NT2/D1 (cell line): ENCODE measurements around the gene TNS3.

Source experiments
- DNase-seq: peaks from one replicate; pipeline ENCODE4 v3.0.0-alpha.2; 2011; ENCODE audit warnings: low read depth, low spot score
- H3K27me3 ChIP-seq: 2 replicates; pipeline ENCODE4 v1.6.0; 2011; ENCODE audit warnings: mild to moderate bottlenecking; ENCODE audit not compliant: insufficient read length, insufficient read depth
- H3K36me3 ChIP-seq: 2 replicates; pipeline ENCODE4 v1.6.1; 2011; ENCODE audit warnings: mild to moderate bottlenecking, low read length, mixed read lengths; ENCODE audit not compliant: insufficient read depth, insufficient read length
- H3K4me1 ChIP-seq: 2 replicates; pipeline ENCODE4 v1.5.1; 2011; ENCODE audit not compliant: insufficient read depth, insufficient read length
- H3K4me3 ChIP-seq: 2 replicates; pipeline ENCODE4 v1.5.1; 2011; ENCODE audit warnings: low read depth; ENCODE audit not compliant: insufficient read length
- H3K9ac ChIP-seq: 2 replicates; pipeline ENCODE4 v1.6.0; 2011; ENCODE audit warnings: low read depth; ENCODE audit not compliant: insufficient read length
- H3K9me3 ChIP-seq: 2 replicates; pipeline ENCODE4 v1.5.1; 2011; ENCODE audit warnings: mild to moderate bottlenecking, low read length; ENCODE audit not compliant: insufficient read depth
- SUZ12 ChIP-seq: IDR thresholded peaks from 2 replicates; pipeline ENCODE4 v1.6.1; 2011; ENCODE audit not compliant: insufficient read length, insufficient read depth; ENCODE audit errors: extremely low read depth
- YY1 ChIP-seq: IDR thresholded peaks from 2 replicates; pipeline ENCODE4 v1.6.1; 2011; ENCODE audit not compliant: insufficient read length, insufficient read depth
- ZNF274 ChIP-seq: IDR thresholded peaks from 2 replicates; pipeline ENCODE4 v1.6.1; 2011; ENCODE audit warnings: mild to moderate bottlenecking, low read depth, low read length

The TNS3 gene

DNA sequence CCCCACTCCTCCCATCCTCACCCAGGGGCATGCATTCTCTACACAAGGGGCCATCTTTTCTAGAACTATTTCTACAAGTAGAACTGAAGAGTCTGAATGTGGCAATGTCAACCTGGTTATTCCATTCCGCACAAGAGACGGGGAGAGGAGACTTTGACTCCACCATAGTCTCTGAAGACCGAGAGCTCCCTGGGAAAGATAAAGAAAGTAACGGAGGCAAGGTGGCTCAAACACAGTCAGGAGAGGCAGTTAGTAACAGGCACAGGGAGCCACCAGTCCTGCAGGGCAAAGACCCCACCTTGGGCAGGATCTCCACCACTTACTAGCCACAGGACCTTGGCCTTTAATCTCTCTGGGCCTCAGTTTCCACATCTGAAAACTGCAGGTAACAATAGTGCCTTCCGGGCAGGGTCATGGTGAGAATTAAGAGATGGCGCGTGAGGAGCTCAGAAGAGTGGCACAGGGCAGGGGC lies 100.3 kb downstream of the TNS3 start:
- no peak for DNase-seq
- TF ChIP-seq ZNF274 (no peak), SUZ12 (no peak), YY1 (no peak)
- H3K4me3 ChIP-seq: no peak overlapping the region
- H3K4me1 ChIP-seq: peaks cover 27% of the 10 kb centered on the region
- peaks cover 21% of the 10 kb centered on the region; the same call in 1 of the 2 replicates for H3K9me3 ChIP-seq
- peaks cover 44% of the 10 kb centered on the region for H3K27me3 ChIP-seq
- H3K36me3 ChIP-seq: peaks cover 41% of the 10 kb centered on the region
- H3K9ac ChIP-seq: no peak overlapping the region

DNA sequence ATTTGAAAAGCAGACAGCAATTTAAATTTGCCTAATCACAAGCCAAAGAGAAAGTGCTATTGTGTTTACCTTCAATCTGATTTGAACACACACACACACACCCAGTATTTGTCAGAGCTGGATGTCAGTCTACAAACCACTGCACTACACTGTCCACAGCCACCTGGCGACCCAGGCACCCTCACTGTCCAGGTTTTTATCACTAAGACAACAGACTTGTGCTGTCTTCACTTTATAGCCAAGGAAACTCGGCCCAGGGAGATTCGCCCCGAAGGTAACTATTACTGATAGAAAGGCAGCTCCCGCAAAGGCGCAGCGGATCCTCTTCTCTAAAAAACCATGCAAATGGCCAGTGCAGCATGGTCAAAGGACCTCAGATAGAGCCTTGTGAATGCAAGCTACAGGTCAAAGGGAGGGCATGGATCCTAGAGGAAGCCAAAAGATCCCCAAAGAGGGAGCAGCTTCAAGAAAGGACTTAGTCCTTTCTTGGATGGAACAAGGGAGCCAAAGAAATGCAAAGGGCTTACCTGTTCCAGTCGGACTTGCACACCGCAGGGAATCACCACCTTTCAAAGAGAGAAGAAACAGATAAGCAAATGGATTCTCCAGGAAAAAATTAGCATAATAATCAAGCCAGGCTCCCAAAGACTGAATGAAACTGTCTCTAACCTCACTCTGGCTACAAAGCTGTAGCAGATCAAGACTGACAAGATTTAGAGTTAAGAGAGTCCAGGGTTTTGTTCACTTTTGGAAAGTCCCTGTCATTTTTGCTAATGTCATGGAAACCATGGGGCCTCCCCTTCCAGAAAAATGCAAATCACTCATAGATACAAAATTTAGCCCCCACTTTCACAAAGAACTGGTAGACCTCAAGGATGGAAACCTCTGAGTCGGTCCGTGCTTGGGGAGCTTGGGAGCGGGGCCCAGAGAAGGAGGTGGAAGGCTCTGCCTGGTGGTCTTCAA lies 101.1 kb downstream of the TNS3 start:
- peaks cover 36% of the 10 kb centered on the region for H3K36me3 ChIP-seq
- H3K4me3 ChIP-seq: no peak overlapping the region
- DNase-seq: peak; percentile 92
- H3K4me1 ChIP-seq: peaks cover 28% of the 10 kb centered on the region
- H3K9ac ChIP-seq: no peak overlapping the region
- peaks cover 17% of the 10 kb centered on the region; the same call in 1 of the 2 replicates for H3K9me3 ChIP-seq
- TF ChIP-seq SUZ12: no peak
- no peak for TF ChIP-seq ZNF274
- TF ChIP-seq YY1: no peak
- peaks cover 48% of the 10 kb centered on the region for H3K27me3 ChIP-seq

DNA sequence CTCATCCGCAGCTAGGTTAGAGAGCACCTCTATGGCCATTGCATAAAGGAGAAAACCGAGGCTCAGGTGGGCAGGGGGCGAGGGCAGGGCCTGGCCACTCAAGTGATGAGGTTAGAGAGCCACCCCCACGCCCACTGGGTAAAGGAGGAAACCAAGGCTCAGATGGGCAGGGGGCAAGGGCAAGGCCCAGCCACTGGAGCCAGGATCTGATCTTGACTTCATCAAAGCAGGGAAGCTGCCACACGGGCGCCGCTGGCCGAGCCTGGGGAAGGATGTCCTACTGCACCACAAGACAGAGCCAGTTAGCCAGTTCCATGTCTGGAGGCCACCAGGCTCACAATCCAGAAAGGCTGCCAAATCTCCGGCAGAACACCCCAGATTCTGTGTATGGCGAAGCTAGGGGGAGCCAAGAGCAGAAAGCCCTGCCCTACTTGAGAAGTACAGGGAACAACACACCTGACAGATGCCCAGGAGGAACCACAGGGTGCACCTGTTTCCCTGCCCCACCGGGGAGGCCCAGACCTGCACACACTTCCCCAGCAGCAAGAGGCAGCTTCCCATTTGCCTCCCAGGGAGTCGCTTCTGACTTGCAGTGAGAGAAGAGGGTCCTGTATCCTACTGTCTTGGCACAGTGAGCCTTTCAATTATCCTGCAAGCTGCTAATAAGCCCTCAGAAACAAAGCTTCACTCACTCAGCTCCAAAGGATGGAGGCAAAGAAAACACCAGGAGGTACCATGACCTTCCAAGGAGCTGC lies 101.9 kb downstream of the TNS3 start:
- Histone ChIP-seq H3K9ac (no peak overlapping the region), H3K36me3 (peaks cover 30% of the 10 kb centered on the region), H3K4me1 (peaks cover 34% of the 10 kb centered on the region), H3K4me3 (no peak overlapping the region), H3K27me3 (peaks cover 46% of the 10 kb centered on the region), H3K9me3 (peaks cover 8% of the 10 kb centered on the region; the same call in 1 of the 2 replicates)
- TF ChIP-seq YY1 (no peak), ZNF274 (no peak), SUZ12 (no peak)
- peak; percentile 64 for DNase-seq

DNA sequence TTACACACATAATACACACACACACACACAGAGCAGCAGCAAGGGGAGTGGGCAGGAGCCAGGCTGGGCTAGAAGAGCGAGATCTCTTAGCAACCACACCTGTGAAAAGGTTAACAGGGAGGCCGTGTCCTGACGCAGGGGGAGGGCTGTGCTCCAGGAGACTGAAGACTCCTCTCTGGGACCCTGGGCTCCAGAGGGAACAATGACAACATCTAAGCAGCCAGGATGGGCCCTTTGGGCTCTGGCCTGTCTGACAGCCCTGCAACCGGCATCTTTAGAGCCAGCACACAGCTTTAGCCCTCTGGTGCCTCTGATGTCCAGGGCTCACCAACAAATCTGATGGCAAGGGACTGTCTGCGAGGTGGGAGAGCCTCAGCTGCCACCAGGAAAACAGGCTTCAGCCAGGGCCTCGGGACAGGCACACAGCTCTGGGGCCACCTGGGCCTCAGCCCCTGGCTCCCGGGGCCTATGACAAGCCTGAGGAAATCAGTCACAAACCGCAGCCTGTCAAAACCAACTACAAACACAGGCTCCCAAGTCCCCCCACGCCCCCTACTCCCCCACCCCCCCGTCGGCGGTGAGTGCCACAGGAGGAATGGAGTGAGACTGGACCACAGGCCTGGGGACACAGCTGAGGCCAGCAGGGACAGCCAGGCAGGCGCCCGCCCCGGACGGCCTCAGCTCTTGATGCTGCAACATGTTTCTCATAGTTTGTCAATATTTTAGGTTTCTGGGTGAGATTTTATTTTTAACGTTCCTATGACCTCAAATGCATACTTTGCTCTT lies 102.8 kb downstream of the TNS3 start:
- Histone ChIP-seq H3K36me3 (peaks cover 23% of the 10 kb centered on the region), H3K27me3 (peaks cover 38% of the 10 kb centered on the region), H3K9ac (peak overlapping the region; percentile 1), H3K4me1 (peaks cover 42% of the 10 kb centered on the region), H3K9me3 (no peaks in the 10 kb centered on the region), H3K4me3 (no peak overlapping the region)
- DNase-seq: no peak
- TF ChIP-seq YY1: no peak
- no peak for TF ChIP-seq SUZ12
- TF ChIP-seq ZNF274: no peak

DNA sequence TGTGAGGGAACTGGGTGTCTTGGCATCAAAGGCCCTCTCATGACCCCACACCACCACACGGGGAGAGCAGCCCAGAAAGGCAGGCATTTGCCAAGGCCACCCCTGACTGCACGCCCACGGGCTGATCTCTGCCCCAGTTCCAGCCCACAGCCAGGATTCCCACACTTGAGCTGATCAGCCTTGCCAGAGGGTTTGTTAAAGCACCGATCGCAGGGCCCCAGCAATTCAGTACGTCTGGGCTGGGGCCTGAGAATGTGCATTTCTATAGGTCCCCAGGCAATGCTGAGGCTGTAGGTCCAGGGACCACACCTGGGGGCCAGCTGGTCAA lies 103.9 kb downstream of the TNS3 start:
- no peak overlapping the region for H3K9ac ChIP-seq
- peaks cover 32% of the 10 kb centered on the region for H3K36me3 ChIP-seq
- H3K4me3 ChIP-seq: no peak overlapping the region
- DNase-seq: no peak
- peaks cover 31% of the 10 kb centered on the region for H3K27me3 ChIP-seq
- TF ChIP-seq YY1: no peak
- no peak for TF ChIP-seq SUZ12
- no peak for TF ChIP-seq ZNF274
- H3K9me3 ChIP-seq: no peaks in the 10 kb centered on the region
- peaks cover 45% of the 10 kb centered on the region for H3K4me1 ChIP-seq

DNA sequence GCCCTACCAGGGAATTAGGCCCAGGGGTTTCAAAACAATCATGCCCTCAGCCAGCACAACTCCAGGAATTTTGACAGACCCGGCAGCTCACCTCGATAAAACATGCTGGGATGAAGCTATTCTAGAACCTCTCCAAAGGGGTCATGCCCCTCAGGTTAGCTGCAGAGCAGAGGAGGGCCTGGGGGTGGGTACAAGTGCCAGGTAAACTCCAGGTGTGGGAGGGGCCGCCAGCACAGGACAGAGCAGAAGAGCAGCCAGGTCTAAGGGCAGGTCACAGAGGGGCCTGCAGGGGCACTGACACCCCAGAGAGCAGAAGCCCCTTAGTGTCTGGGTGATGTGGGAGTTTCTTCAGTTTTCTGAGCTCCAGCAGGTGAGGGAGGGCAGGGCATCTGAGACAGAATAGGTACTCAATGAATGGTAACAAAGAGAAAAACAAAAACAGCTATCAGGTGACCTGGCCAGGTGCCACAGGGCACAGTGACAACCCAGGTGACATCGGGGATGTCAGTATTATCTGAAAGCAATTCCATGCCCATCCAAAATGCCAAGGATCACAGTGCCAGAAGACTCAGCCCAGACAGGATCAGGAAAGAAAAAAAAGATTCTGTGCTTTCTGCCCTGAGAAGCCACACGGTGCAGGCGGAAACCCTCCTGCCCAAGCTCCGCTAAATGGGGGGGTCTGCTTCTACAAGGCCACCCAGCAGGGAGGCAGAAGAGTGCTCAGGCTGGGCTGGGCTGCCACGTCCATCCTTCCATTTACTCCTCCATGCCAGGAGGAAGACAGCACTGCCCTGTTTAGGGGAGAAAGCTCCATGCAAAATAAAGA lies 104.5 kb downstream of the TNS3 start:
- DNase-seq: no peak
- peaks cover 49% of the 10 kb centered on the region for H3K4me1 ChIP-seq

More for the DNA sequence above, 104.5 kb downstream of the TNS3 start:
- H3K36me3 ChIP-seq: peaks cover 36% of the 10 kb centered on the region
- TF ChIP-seq SUZ12: no peak
- TF ChIP-seq ZNF274: no peak
- no peak for TF ChIP-seq YY1
- no peak overlapping the region for H3K4me3 ChIP-seq
- H3K9me3 ChIP-seq: no peaks in the 10 kb centered on the region
- H3K9ac ChIP-seq: no peak overlapping the region
- H3K27me3 ChIP-seq: peaks cover 26% of the 10 kb centered on the region
